GM19468 (cell line): ENCODE data around the gene POU6F2.
"Not testable (repeated sequence)": the region's sequence is repeated elsewhere in the genome, so short reads cannot be mapped to it uniquely, and the experiment has no call there.

Source experiments
- ATAC-seq: cut with Tn5 transposase; IDR thresholded peaks from one replicate; pipeline ENCODE4 v1.9.1; 2021; ENCODE audit warnings: mild to moderate bottlenecking, moderate library complexity, moderate number of reproducible peaks; ENCODE audit not compliant: unreplicated experiment; ENCODE audit errors: extremely low read depth

Gene POU6F2

GRCh38 chr7:39375047-39375873, 397.6 kb downstream of the POU6F2 start:
- ATAC-seq, result no peak

GRCh38 chr7:39375874-39376190, 398.1 kb downstream of the POU6F2 start:
- no peak for ATAC-seq

- ATAC-seq, result not testable (repeated sequence)
These were observed 399.2 kb downstream of the POU6F2 start for GRCh38 chr7:39376881-39377280.

- no peak for ATAC-seq
These were observed 401.7 kb downstream of the POU6F2 start for GRCh38 chr7:39379416-39379815.

GRCh38 chr7:39383136-39383535, 405.4 kb downstream of the POU6F2 start:
- no peak for ATAC-seq

- ATAC-seq, result no peak
These were observed 406.7 kb downstream of the POU6F2 start for GRCh38 chr7:39384386-39384785.

GRCh38 chr7:39386718-39387117, 409.0 kb downstream of the POU6F2 start:
- ATAC-seq, result no peak

- ATAC-seq, result no peak
These were observed 414.4 kb downstream of the POU6F2 start for GRCh38 chr7:39392151-39392550.

GRCh38 chr7:39394105-39394680, 416.5 kb downstream of the POU6F2 start:
- no peak for ATAC-seq

GRCh38 chr7:39399458-39399857, 421.7 kb downstream of the POU6F2 start:
- no peak for ATAC-seq

- no peak for ATAC-seq
These were observed 422.3 kb downstream of the POU6F2 start for GRCh38 chr7:39399986-39400385.

- ATAC-seq, result no peak
These were observed 423.1 kb downstream of the POU6F2 start for GRCh38 chr7:39400836-39401235.

- ATAC-seq, result no peak
These were observed 424.3 kb downstream of the POU6F2 start for GRCh38 chr7:39402034-39402433.

GRCh38 chr7:39404907-39405306, 427.2 kb downstream of the POU6F2 start:
- no peak for ATAC-seq

- ATAC-seq, result no peak
These were observed 427.9 kb downstream of the POU6F2 start for GRCh38 chr7:39405581-39405980.

- no peak for ATAC-seq
These were observed 428.8 kb downstream of the POU6F2 start for GRCh38 chr7:39406467-39406866.

GRCh38 chr7:39407137-39407536, 429.4 kb downstream of the POU6F2 start:
- ATAC-seq, result no peak

- no peak for ATAC-seq
These were observed 430.0 kb downstream of the POU6F2 start for GRCh38 chr7:39407723-39408122.

GRCh38 chr7:39408906-39409305, 431.2 kb downstream of the POU6F2 start:
- ATAC-seq, result no peak

GRCh38 chr7:39410582-39410981, 432.9 kb downstream of the POU6F2 start:
- ATAC-seq, result no peak

- no peak for ATAC-seq
These were observed 436.0 kb downstream of the POU6F2 start for GRCh38 chr7:39413636-39414223.
